SH-SY5Y (cell line): ENCODE data around the gene C12orf76.

Experiments used
- GATA2 ChIP-seq: IDR thresholded peaks from 2 replicates; pipeline ENCODE4 v1.6.1; 2011; ENCODE audit warnings: mild to moderate bottlenecking, low read depth, low read length
- GATA3 ChIP-seq: IDR thresholded peaks from 2 replicates; pipeline ENCODE4 v1.6.1; 2011; ENCODE audit warnings: low read depth, mild to moderate bottlenecking, low read length, moderate library complexity

GRCh38 chr12:110090266-110091135 lies 42.2 kb upstream of the C12orf76 start:
- TF ChIP-seq GATA2 (no peak), GATA3 (no peak)
